A549 (cell line): ENCODE data around the gene UBQLN1. TPM values are rescaled to one million over a fixed set of nuclear protein-coding genes. Genes with fewer than 3 reads are reported as not detected.

Experiments
- ATAC-seq, 2 experiments: fragments of 200-7000 bp in 1 of 2; fragments of >200 bp in 1 of 2; cut with Nextera tagmentation in 1 of 2; cut with Tn5 transposase in 1 of 2; 3 replicates each; pipeline versions ENCODE4 v1.8.0 to v1.9.1; 2018 to 2020; ENCODE audit warnings: mild to moderate bottlenecking in 1 of 2, moderate library complexity in 1 of 2
- CTCF ChIA-PET: fragments of 300-600 bp; sonication (Branson Sonifier 250); formaldehyde crosslinking; extraction: SDS; loops from one replicate; lab custom pipeline; 2021; ENCODE audit warnings: antibody characterized with exemption, inconsistent platforms; lab: Yijun Ruan, JAX
- POLR2A ChIA-PET: fragments of 350-600 bp; formaldehyde crosslinking; extraction: SDS; loops from one replicate; lab custom pipeline; 2021; ENCODE audit warnings: antibody characterized with exemption, inconsistent platforms; lab: Yijun Ruan, JAX
- DNase-seq, 2 experiments: peaks; one replicate each; pipeline versions ENCODE4 v3.0.0 to v3.0.0-alpha.2; 2011 to 2016; ENCODE audit warnings: low read depth in 1 of 2, low spot score in 1 of 2
- FAIRE-seq: peaks from 2 replicates; lab custom pipeline; 2011; peaks lifted over from hg19 to GRCh38; lab: Jason Lieb, UNC
- H3K27ac ChIP-seq, 2 experiments: fragments of >200 bp; sonication (Bioruptor Twin); formaldehyde crosslinking; 3 replicates each; pipeline ENCODE4 v1.5.1; 2016 to 2017
- H3K4me1 ChIP-seq: fragments of >200 bp; sonication (Bioruptor Twin); formaldehyde crosslinking; 3 replicates; pipeline ENCODE4 v1.6.1; 2016
- H3K4me2 ChIP-seq: fragments of >200 bp; sonication (Bioruptor Twin); formaldehyde crosslinking; 3 replicates; pipeline ENCODE4 v1.6.1; 2016
- H3K4me3 ChIP-seq: fragments of >200 bp; sonication (Bioruptor Twin); formaldehyde crosslinking; 3 replicates; pipeline ENCODE4 v1.5.1; 2016
- H3K9me3 ChIP-seq: fragments of >200 bp; sonication (Bioruptor Twin); formaldehyde crosslinking; 3 replicates; pipeline ENCODE4 v1.6.1; 2016
- BCL3 ChIP-seq: fragments of >200 bp; sonication (Bioruptor Twin); formaldehyde crosslinking; IDR thresholded peaks from 3 replicates; pipeline ENCODE4 v1.6.1; 2016
- BHLHE40 ChIP-seq: IDR thresholded peaks from 2 replicates; pipeline ENCODE4 v1.6.1; 2012; ENCODE audit warnings: low read depth, low read length, inconsistent platforms
- CEBPB ChIP-seq, 2 experiments: fragments of >200 bp in 1 of 2; sonication (Bioruptor Twin) in 1 of 2; formaldehyde crosslinking in 1 of 2; IDR thresholded peaks; 2 replicates each; pipeline ENCODE4 v1.6.1; 2012 to 2016
- CHD2 ChIP-seq: fragments of 150-350 bp; IDR thresholded peaks from 2 replicates; pipeline ENCODE4 v1.6.1; 2014; ENCODE audit warnings: low read length; ENCODE audit not compliant: partially characterized antibody
- CHD4 ChIP-seq: fragments of 200-600 bp; sonication (generic); IDR thresholded peaks from 2 replicates; pipeline ENCODE4 v1.6.1; 2016; ENCODE audit warnings: antibody characterized with exemption, mild to moderate bottlenecking, borderline replicate concordance
- E2F6 ChIP-seq: IDR thresholded peaks from 2 replicates; pipeline ENCODE4 v1.6.1; 2012; ENCODE audit warnings: low read depth, borderline replicate concordance
- EHF ChIP-seq: fragments of 250-450 bp; sonication (Bioruptor Pico); IDR thresholded peaks from 2 replicates; pipeline ENCODE4 v1.5.0; 2020; ENCODE audit warnings: mild to moderate bottlenecking
- ELK1 ChIP-seq: fragments of 150-350 bp; IDR thresholded peaks from 2 replicates; pipeline ENCODE4 v1.6.1; 2014; ENCODE audit warnings: low read depth, mild to moderate bottlenecking, low read length
- EP300 ChIP-seq, 2 experiments: fragments of >200 bp; sonication (Bioruptor Twin); formaldehyde crosslinking; IDR thresholded peaks; 2 replicates in 1 of 2; 3 replicates in 1 of 2; pipeline ENCODE4 v1.6.1; 2016 to 2017
- GATA3 ChIP-seq: IDR thresholded peaks from 2 replicates; pipeline ENCODE4 v1.6.1; 2012; ENCODE audit warnings: borderline replicate concordance
- HOXB5 ChIP-seq: fragments of 250-450 bp; sonication (Bioruptor Pico); IDR thresholded peaks from 2 replicates; pipeline ENCODE4 v1.5.0; 2020; ENCODE audit warnings: mild to moderate bottlenecking, moderate library complexity
- JUN ChIP-seq, 2 experiments: fragments of >200 bp; sonication (Bioruptor Twin); formaldehyde crosslinking; IDR thresholded peaks; 2 replicates in 1 of 2; 3 replicates in 1 of 2; pipeline ENCODE4 v1.6.1; 2016 to 2017
- JUNB ChIP-seq: fragments of >200 bp; sonication (Bioruptor Twin); formaldehyde crosslinking; IDR thresholded peaks from 2 replicates; pipeline ENCODE4 v1.6.1; 2016
- MAFK ChIP-seq: fragments of 450-650 bp; IDR thresholded peaks from 2 replicates; pipeline ENCODE4 v1.6.1; 2014; ENCODE audit not compliant: partially characterized antibody
- MYC ChIP-seq: IDR thresholded peaks from 2 replicates; pipeline ENCODE4 v1.6.1; 2012; ENCODE audit warnings: mild to moderate bottlenecking, inconsistent platforms, low read length, improper control_type of control experiment, borderline replicate concordance
- RAD21 ChIP-seq, 2 experiments: fragments of >200 bp in 1 of 2; sonication (Bioruptor Twin) in 1 of 2; formaldehyde crosslinking in 1 of 2; IDR thresholded peaks in 1 of 2; conservative IDR thresholded peaks in 1 of 2; 2 replicates in 1 of 2; 3 replicates in 1 of 2; pipeline ENCODE4 v1.6.1; 2012 to 2018; ENCODE audit warnings: inconsistent platforms in 1 of 2
- RARB ChIP-seq: fragments of 250-450 bp; sonication (Bioruptor Pico); IDR thresholded peaks from 2 replicates; pipeline ENCODE4 v1.8.0; 2021; ENCODE audit warnings: mild to moderate bottlenecking, moderate library complexity
- RCOR1 ChIP-seq: fragments of 150-350 bp; IDR thresholded peaks from 2 replicates; pipeline ENCODE4 v1.6.1; 2014; ENCODE audit warnings: antibody characterized with exemption, low read length, low read depth
- RFX5 ChIP-seq: fragments of 450-650 bp; IDR thresholded peaks from 2 replicates; pipeline ENCODE4 v1.7.1; 2014; ENCODE audit warnings: antibody characterized with exemption, mild to moderate bottlenecking, moderate library complexity
- RNF2 ChIP-seq: fragments of 200-600 bp; sonication (generic); IDR thresholded peaks from 2 replicates; pipeline ENCODE4 v1.6.1; 2016; ENCODE audit warnings: low read depth, mild to moderate bottlenecking, antibody characterized with exemption, moderate library complexity, borderline replicate concordance
- SREBF2 ChIP-seq: fragments of 450-650 bp; IDR thresholded peaks from 2 replicates; pipeline ENCODE4 v1.6.1; 2014; ENCODE audit warnings: mild to moderate bottlenecking, moderate library complexity
- TFCP2L1 ChIP-seq: fragments of 250-450 bp; sonication (Bioruptor Pico); IDR thresholded peaks from 2 replicates; pipeline ENCODE4 v1.5.0; 2021; ENCODE audit warnings: mild to moderate bottlenecking
- ZFP36 ChIP-seq: fragments of 450-650 bp; IDR thresholded peaks from 2 replicates; pipeline ENCODE4 v1.6.1; 2014; ENCODE audit warnings: borderline replicate concordance; ENCODE audit not compliant: partially characterized antibody
- ZNF302 ChIP-seq: fragments of 250-450 bp; sonication (Bioruptor Pico); IDR thresholded peaks from 2 replicates; pipeline ENCODE4 v1.9.0; 2021; ENCODE audit warnings: inconsistent platforms, mild to moderate bottlenecking, moderate library complexity
- WGBS: methylation state at CpG from one replicate; pipeline ENCODE4 v1.1.6; 2017; ENCODE audit errors: missing lambda C conversion rate; 5-methylcytosine and 5-hydroxymethylcytosine counted together
- polyA plus RNA-seq, 4 experiments: library from polyadenylated mRNA; depleted of rRNA in 3 of 4; stranded (reverse); fragments of >200 nt; fragmentation: RNase III in 1 of 4; extraction: RNeasy Plus Mini Kit Qiagen cat#74134 plus additional on column Dnase treatment in 1 of 4; gene quantifications; 2 replicates in 3 of 4; 3 replicates in 1 of 4; pipeline ENCODE4 v1.2.3, GENCODE V29; 2011 to 2017

The UBQLN1 gene
- polyA plus RNA-seq, 2 of the 4 experiments (the other 2 are of a cell fraction), result 93.5 to 187 TPM

- no peak overlapping the region for H3K27ac ChIP-seq
- H3K4me1 ChIP-seq, result no peaks in the 10 kb centered on the region
- no peaks in the 10 kb centered on the region for H3K9me3 ChIP-seq
- POLR2A ChIA-PET, result no interaction called here
- TF ChIP-seq SREBF2 (no peak), BCL3 (no peak), RARB (CRISPR knock-in tag) (no peak), GATA3 (no peak), RNF2 (no peak), ZFP36 (no peak), ELK1 (no peak), RCOR1 (no peak), EP300 (IDR thresholded peaks at IDR 0.05) (no peak), MYC (no peak), HOXB5 (CRISPR knock-in tag) (no peak), CHD2 (no peak), MAFK (no peak)
- DNase-seq, result no peak
- ATAC-seq, result no peak
- 85% methylated on average over 1 of the region's 1 CpG for WGBS
- FAIRE-seq, result no peak
- H3K4me2 ChIP-seq, result no peak overlapping the region
- CTCF ChIA-PET, result interaction anchor here (1.4 to 4.1 kb wide), 4 partner anchors 8 to 23 kb away, joined by 3 to 28 read pairs (median 4); partner anchors contain the start of gene IDNK
- no peak overlapping the region for H3K4me3 ChIP-seq
Observed at GRCh38 chr9:83639266-83639665, 68.5 kb downstream of the UBQLN1 start.

GRCh38 chr9:83637389-83637788, 70.4 kb downstream of the UBQLN1 start:
- 64% methylated on average over 1 of the region's 1 CpG for WGBS
- no peak for ATAC-seq
- Histone ChIP-seq H3K9me3 (no peaks in the 10 kb centered on the region), H3K27ac (no peak overlapping the region), H3K4me1 (no peaks in the 10 kb centered on the region), H3K4me2 (no peak overlapping the region), H3K4me3 (no peak overlapping the region)
- TF ChIP-seq GATA3 (no peak), ZNF302 (CRISPR knock-in tag) (no peak), EP300 (IDR thresholded peaks at IDR 0.05) (no peak), E2F6 (no peak), CEBPB (IDR thresholded peaks at IDR 0.05) (no peak), RAD21 (conservative IDR thresholded peaks at IDR 0.05 in 1 of 2, IDR thresholded peaks at IDR 0.05 in 1 of 2) (no peak), MAFK (no peak), JUN (IDR thresholded peaks at IDR 0.05) (no peak), RFX5 (no peak), JUNB (no peak), TFCP2L1 (CRISPR knock-in tag) (no peak), CHD4 (no peak), BHLHE40 (no peak), EHF (no peak)
- no peak for DNase-seq
- FAIRE-seq, result no peak
- ChIA-PET CTCF (interaction anchor here (1.5 to 4.1 kb wide), 4 partner anchors 8 to 16 kb away, joined by 4 to 28 read pairs (median 12); partner anchors contain the start of gene IDNK), POLR2A (no interaction called here)
